IgD-negative memory B cell (primary cell): ENCODE results near the gene ARHGEF9. TPM values are rescaled to one million over a fixed set of nuclear protein-coding genes. Genes with fewer than 3 reads are reported as not detected.
"Not testable (repeated sequence)": the region's sequence is repeated elsewhere in the genome, so short reads cannot be mapped to it uniquely, and the experiment has no call there.

Experiments
- H3K27ac Mint-ChIP-seq, 3 donors: one replicate each; pipeline ENCODE4 v1.8.0; 2020 to 2022; ENCODE audit warnings: mild to moderate bottlenecking in 3 of 3, mixed read lengths in 3 of 3, moderate library complexity in 1 of 3
- H3K27me3 Mint-ChIP-seq: one replicate; pipeline ENCODE4 v1.8.0; 2021; ENCODE audit warnings: mixed read lengths
- H3K36me3 Mint-ChIP-seq: one replicate; pipeline ENCODE4 v1.8.0; 2020; ENCODE audit warnings: mild to moderate bottlenecking, mixed read lengths
- H3K4me1 Mint-ChIP-seq, 3 donors: one replicate each; pipeline ENCODE4 v1.8.0; 2020 to 2022; ENCODE audit warnings: mixed read lengths in 3 of 3, mild to moderate bottlenecking in 1 of 3
- H3K4me3 Mint-ChIP-seq, 4 donors: one replicate each; pipeline ENCODE4 v1.8.0; 2020 to 2022; ENCODE audit warnings: mild to moderate bottlenecking in 4 of 4, mixed read lengths in 4 of 4, moderate library complexity in 3 of 4
- H3K9me3 Mint-ChIP-seq, 3 donors: one replicate each; pipeline ENCODE4 v1.8.0; 2020 to 2021; ENCODE audit warnings: mixed read lengths in 3 of 3, mild to moderate bottlenecking in 1 of 3
- polyA plus RNA-seq: library from polyadenylated mRNA; unstranded; fragments of 300-500 nt; fragmentation: Illumina TruSeq; gene quantifications from one replicate; pipeline ENCODE4 v1.2.3, GENCODE V29; 2021

ARHGEF9 gene
- polyA plus RNA-seq: 5.2 TPM

GRCh38 chrX:63784902-63785707, at the start of gene ARHGEF9:
TSS of gene ARHGEF9 (minus strand) at chrX:63785214. CDS start at chrX:63785145, 69 bp downstream.
- H3K27ac Mint-ChIP-seq: no peak within 1 kb of the TSS
- H3K36me3 Mint-ChIP-seq: no peaks in the 10 kb centered on the region
- peak within 1 kb of the TSS in 3 of 4 donors; percentile 28 to 80 (median 72) for H3K4me3 Mint-ChIP-seq
- no peaks in the 10 kb centered on the region for H3K27me3 Mint-ChIP-seq
- no peaks in the 10 kb centered on the region for H3K9me3 Mint-ChIP-seq
- no peaks in the 10 kb centered on the region for H3K4me1 Mint-ChIP-seq

GRCh38 chrX:63825446-63825845, 40.4 kb upstream of the ARHGEF9 start:
- not testable (repeated sequence) for H3K27me3 Mint-ChIP-seq, H3K9me3 Mint-ChIP-seq, H3K4me1 Mint-ChIP-seq, H3K27ac Mint-ChIP-seq, H3K36me3 Mint-ChIP-seq, H3K4me3 Mint-ChIP-seq

GRCh38 chrX:63818156-63818555, 33.1 kb upstream of the ARHGEF9 start:
- no peak overlapping the region for H3K4me3 Mint-ChIP-seq
- no peaks in the 10 kb centered on the region for H3K36me3 Mint-ChIP-seq
- H3K4me1 Mint-ChIP-seq: no peaks in the 10 kb centered on the region
- H3K27ac Mint-ChIP-seq: no peak overlapping the region
- H3K27me3 Mint-ChIP-seq: no peaks in the 10 kb centered on the region
- H3K9me3 Mint-ChIP-seq: peaks cover 0 to 9% (median 0%) of the 10 kb centered on the region in 3 donors

GRCh38 chrX:63817696-63818095, 32.7 kb upstream of the ARHGEF9 start:
- no peaks in the 10 kb centered on the region for H3K4me1 Mint-ChIP-seq
- peaks cover 0 to 6% (median 0%) of the 10 kb centered on the region in 3 donors for H3K9me3 Mint-ChIP-seq
- no peak overlapping the region for H3K4me3 Mint-ChIP-seq
- no peaks in the 10 kb centered on the region for H3K36me3 Mint-ChIP-seq
- no peak overlapping the region for H3K27ac Mint-ChIP-seq
- no peaks in the 10 kb centered on the region for H3K27me3 Mint-ChIP-seq

GRCh38 chrX:63812823-63813222, 27.8 kb upstream of the ARHGEF9 start:
- Mint-ChIP-seq H3K4me1 (no peaks in the 10 kb centered on the region), H3K36me3 (no peaks in the 10 kb centered on the region), H3K27me3 (no peaks in the 10 kb centered on the region), H3K4me3 (no peak overlapping the region), H3K27ac (no peak overlapping the region), H3K9me3 (peaks cover 0 to 4% (median 0%) of the 10 kb centered on the region in 3 donors)

GRCh38 chrX:63810746-63811145, 25.7 kb upstream of the ARHGEF9 start:
- no peak overlapping the region for H3K4me3 Mint-ChIP-seq
- H3K36me3 Mint-ChIP-seq: no peaks in the 10 kb centered on the region
- H3K27ac Mint-ChIP-seq: no peak overlapping the region
- H3K9me3 Mint-ChIP-seq: peaks cover 0 to 4% (median 0%) of the 10 kb centered on the region in 3 donors
- no peaks in the 10 kb centered on the region for H3K4me1 Mint-ChIP-seq
- H3K27me3 Mint-ChIP-seq: no peaks in the 10 kb centered on the region

GRCh38 chrX:63809173-63809572, 24.2 kb upstream of the ARHGEF9 start:
- Mint-ChIP-seq H3K36me3 (no peaks in the 10 kb centered on the region), H3K4me1 (no peaks in the 10 kb centered on the region), H3K4me3 (no peak overlapping the region), H3K27me3 (no peaks in the 10 kb centered on the region), H3K9me3 (peaks cover 0 to 4% (median 0%) of the 10 kb centered on the region in 3 donors), H3K27ac (no peak overlapping the region)

- not testable (repeated sequence) for H3K27me3 Mint-ChIP-seq, H3K36me3 Mint-ChIP-seq, H3K4me1 Mint-ChIP-seq, H3K4me3 Mint-ChIP-seq, H3K9me3 Mint-ChIP-seq, H3K27ac Mint-ChIP-seq
Observed at GRCh38 chrX:63795406-63795805, 10.4 kb upstream of the ARHGEF9 start.

GRCh38 chrX:63785708-63786040, 660 bp upstream of the ARHGEF9 start:
- no peaks in the 10 kb centered on the region for H3K9me3 Mint-ChIP-seq
- no peaks in the 10 kb centered on the region for H3K4me1 Mint-ChIP-seq
- no peaks in the 10 kb centered on the region for H3K36me3 Mint-ChIP-seq
- H3K27ac Mint-ChIP-seq: no peak overlapping the region
- H3K4me3 Mint-ChIP-seq: peak overlapping the region in 1 of 4 donors; percentile 28
- H3K27me3 Mint-ChIP-seq: no peaks in the 10 kb centered on the region

- H3K27me3 Mint-ChIP-seq: no peaks in the 10 kb centered on the region
Observed at GRCh38 chrX:63784346-63784901, 590 bp downstream of the ARHGEF9 start.

GRCh38 chrX:63782515-63782914, 2.5 kb downstream of the ARHGEF9 start:
- H3K36me3 Mint-ChIP-seq: no peaks in the 10 kb centered on the region
- H3K4me1 Mint-ChIP-seq: no peaks in the 10 kb centered on the region
- no peak overlapping the region for H3K27ac Mint-ChIP-seq
- H3K9me3 Mint-ChIP-seq: peaks cover 1 to 12% (median 5%) of the 10 kb centered on the region in 3 donors
- no peaks in the 10 kb centered on the region for H3K27me3 Mint-ChIP-seq
- H3K4me3 Mint-ChIP-seq: no peak overlapping the region

More at GRCh38 chrX:63784346-63784901, 590 bp downstream of the ARHGEF9 start:
- Mint-ChIP-seq H3K9me3 (peaks cover 0 to 4% (median 1%) of the 10 kb centered on the region in 3 donors), H3K27ac (no peak overlapping the region), H3K4me3 (no peak overlapping the region), H3K4me1 (no peaks in the 10 kb centered on the region), H3K36me3 (no peaks in the 10 kb centered on the region)

GRCh38 chrX:63768760-63769159, 16.3 kb downstream of the ARHGEF9 start:
- Mint-ChIP-seq H3K4me1 (no peaks in the 10 kb centered on the region), H3K4me3 (no peak overlapping the region), H3K27me3 (no peaks in the 10 kb centered on the region), H3K36me3 (no peaks in the 10 kb centered on the region), H3K27ac (peak overlapping the region in 1 of 3 donors; percentile 72), H3K9me3 (peaks cover 2 to 11% (median 7%) of the 10 kb centered on the region in 3 donors)

GRCh38 chrX:63765712-63766111, 19.3 kb downstream of the ARHGEF9 start:
- no peak overlapping the region for H3K27ac Mint-ChIP-seq
- no peak overlapping the region for H3K4me3 Mint-ChIP-seq
- H3K9me3 Mint-ChIP-seq: peaks cover 2 to 11% (median 7%) of the 10 kb centered on the region in 3 donors
- H3K4me1 Mint-ChIP-seq: peaks cover 0 to 6% (median 3%) of the 10 kb centered on the region in 3 donors
- H3K27me3 Mint-ChIP-seq: no peaks in the 10 kb centered on the region
- H3K36me3 Mint-ChIP-seq: no peaks in the 10 kb centered on the region

- Mint-ChIP-seq H3K4me3 (no peak overlapping the region), H3K9me3 (peaks cover 2 to 11% (median 7%) of the 10 kb centered on the region in 3 donors), H3K4me1 (peaks cover 0 to 6% (median 3%) of the 10 kb centered on the region in 3 donors), H3K36me3 (no peaks in the 10 kb centered on the region), H3K27me3 (no peaks in the 10 kb centered on the region), H3K27ac (no peak overlapping the region)
Observed at GRCh38 chrX:63764946-63765345, 20.1 kb downstream of the ARHGEF9 start.

- Mint-ChIP-seq H3K9me3 (no peaks in the 10 kb centered on the region), H3K4me1 (peaks cover 0 to 6% (median 3%) of the 10 kb centered on the region in 3 donors), H3K27ac (no peak overlapping the region), H3K36me3 (no peaks in the 10 kb centered on the region), H3K27me3 (peaks cover 3% of the 10 kb centered on the region), H3K4me3 (peak overlapping the region in 1 of 4 donors; percentile 25)
Observed at GRCh38 chrX:63761639-63762038, 23.4 kb downstream of the ARHGEF9 start.

- Mint-ChIP-seq H3K4me3 (no peak overlapping the region), H3K27me3 (peaks cover 3% of the 10 kb centered on the region), H3K9me3 (no peaks in the 10 kb centered on the region), H3K4me1 (peaks cover 7 to 10% (median 10%) of the 10 kb centered on the region in 3 donors), H3K27ac (no peak overlapping the region), H3K36me3 (no peaks in the 10 kb centered on the region)
Observed at GRCh38 chrX:63758011-63758410, 27.0 kb downstream of the ARHGEF9 start.
